HK-2 (cell line): ENCODE data around the gene FSD1L.
"Not testable (repeated sequence)": the region's sequence is repeated elsewhere in the genome, so short reads cannot be mapped to it uniquely, and the experiment has no call there.

Experiments used
- DNase-seq: peaks from one replicate; pipeline ENCODE4 v3.0.0-alpha.2; 2018; ENCODE audit not compliant: unreplicated experiment

Gene FSD1L

GRCh38 chr9:105572455-105572854, 124.6 kb downstream of the FSD1L start:
- no peak for DNase-seq

- DNase-seq: not testable (repeated sequence)
Observed at GRCh38 chr9:105579952-105580351, 132.1 kb downstream of the FSD1L start.

GRCh38 chr9:105581550-105581949, 133.7 kb downstream of the FSD1L start:
- not testable (repeated sequence) for DNase-seq

GRCh38 chr9:105593145-105593544, 145.3 kb downstream of the FSD1L start:
- no peak for DNase-seq
